H1 (cell line): ENCODE measurements around the gene NPL. TPM values are rescaled to one million over a fixed set of nuclear protein-coding genes. Genes with fewer than 3 reads are reported as not detected.
A peak's percentile ranks its signal among the peaks of the same experiment; 100 is the strongest.

ENCODE experiments used
- CTCF ChIA-PET: fragments of 300-600 bp; sonication (Branson Sonifier 250); formaldehyde crosslinking; loops from one replicate; lab custom pipeline; 2021; ENCODE audit not compliant: partially characterized antibody; lab: Charles Lee
- POLR2A ChIA-PET: fragments of 300-600 bp; sonication (Branson Sonifier 250); formaldehyde crosslinking; loops from one replicate; lab custom pipeline; 2021; ENCODE audit warnings: inconsistent platforms; ENCODE audit not compliant: partially characterized antibody; lab: Charles Lee
- DNase-seq, 2 experiments: peaks; one replicate each; pipeline versions ENCODE4 v3.0.0 to v3.0.0-alpha.2; 2010 to 2022; ENCODE audit warnings: low spot score in 2 of 2, low read depth in 1 of 2, mixed read lengths in 1 of 2
- FAIRE-seq: peaks from 2 replicates; lab custom pipeline; 2011; peaks lifted over from hg19 to GRCh38; lab: Jason Lieb, UNC
- H2AFZ ChIP-seq: 2 replicates; pipeline ENCODE4 v1.8.1; 2012; ENCODE audit warnings: low read length, inconsistent platforms
- H2AK5ac ChIP-seq: 2 replicates; pipeline ENCODE4 v1.6.1; 2013; ENCODE audit warnings: low read depth, low read length
- H2BK120ac ChIP-seq: replicated peaks from 2 replicates; pipeline ENCODE3; 2013; ENCODE audit warnings: low read depth, low read length, inconsistent platforms
- H2BK12ac ChIP-seq: 2 replicates; pipeline ENCODE4 v1.6.1; 2013; ENCODE audit warnings: low read depth, low read length
- H2BK15ac ChIP-seq: 2 replicates; pipeline ENCODE4 v1.6.1; 2013; ENCODE audit warnings: low read length
- H2BK20ac ChIP-seq: 2 replicates; pipeline ENCODE4 v1.6.1; 2013; ENCODE audit warnings: low read length
- H2BK5ac ChIP-seq: 2 replicates; pipeline ENCODE4 v1.6.1; 2013; ENCODE audit warnings: low read depth, low read length
- H3K14ac ChIP-seq: 2 replicates; pipeline ENCODE4 v1.6.1; 2013; ENCODE audit warnings: inconsistent platforms; ENCODE audit not compliant: insufficient read length
- H3K18ac ChIP-seq: 2 replicates; pipeline ENCODE4 v1.6.1; 2013; ENCODE audit warnings: low read length; ENCODE audit errors: extremely low read depth
- H3K23ac ChIP-seq: 2 replicates; pipeline ENCODE4 v1.6.1; 2013; ENCODE audit warnings: inconsistent platforms; ENCODE audit not compliant: insufficient read length
- H3K23me2 ChIP-seq: 2 replicates; pipeline ENCODE4 v1.6.1; 2013; ENCODE audit warnings: low read depth, low read length
- H3K27ac ChIP-seq: 2 replicates; pipeline ENCODE4 v1.6.1; 2011; ENCODE audit warnings: low read depth, low read length, inconsistent platforms
- H3K27me3 ChIP-seq, 4 experiments: replicated peaks in 1 of 4; 1 replicate in 1 of 4; 2 replicates in 3 of 4; pipeline versions ENCODE4 v1.6.1 to v1.8.1; 2011 to 2013; ENCODE audit warnings: low read length in 3 of 4, mild to moderate bottlenecking in 3 of 4, inconsistent platforms in 2 of 4, mixed read lengths in 2 of 4, moderate library complexity in 1 of 4; ENCODE audit not compliant: control insufficient read depth in 3 of 4, insufficient read depth in 3 of 4; ENCODE audit errors: extremely low read depth in 1 of 4
- H3K36me3 ChIP-seq, 4 experiments: 2 replicates each; pipeline versions ENCODE4 v1.6.1 to v1.8.1; 2011 to 2013; ENCODE audit warnings: mild to moderate bottlenecking in 4 of 4, low read length in 3 of 4, moderate library complexity in 2 of 4, control low read depth in 1 of 4, inconsistent platforms in 1 of 4; ENCODE audit not compliant: insufficient read depth in 4 of 4, control insufficient read depth in 2 of 4
- H3K4ac ChIP-seq: replicated peaks from 2 replicates; pipeline ENCODE3; 2013; ENCODE audit warnings: low read length, low read depth, mixed read lengths, inconsistent platforms; ENCODE audit not compliant: insufficient read length
- H3K4me1 ChIP-seq, 4 experiments: replicated peaks in 1 of 4; 1 replicate in 1 of 4; 2 replicates in 3 of 4; pipeline versions ENCODE4 v1.6.1 to v1.8.1; 2011 to 2013; ENCODE audit warnings: low read length in 3 of 4, inconsistent platforms in 2 of 4, mixed read lengths in 1 of 4; ENCODE audit not compliant: insufficient read depth in 4 of 4, control insufficient read depth in 3 of 4
- H3K4me2 ChIP-seq, 2 experiments: 2 replicates each; pipeline versions ENCODE4 v1.6.1 to v1.8.1; 2011 to 2013; ENCODE audit warnings: low read depth in 2 of 2, low read length in 2 of 2, control low read depth in 1 of 2, inconsistent platforms in 1 of 2, mild to moderate bottlenecking in 1 of 2; ENCODE audit not compliant: insufficient read depth in 1 of 2
- H3K4me3 ChIP-seq, 4 experiments: fragments of 200-600, 300-600 bp in 1 of 4; sonication (generic), shearing (Covaris generic), sonication (Bioruptor Twin) in 1 of 4; 2 replicates each; pipeline versions ENCODE4 v1.5.1 to v1.8.1; 2011 to 2016; ENCODE audit warnings: low read length in 4 of 4, low read depth in 3 of 4, control low read depth in 2 of 4, inconsistent platforms in 2 of 4, mild to moderate bottlenecking in 2 of 4, mixed read lengths in 1 of 4, moderate library complexity in 1 of 4; ENCODE audit not compliant: insufficient read depth in 2 of 4; ENCODE audit errors: extremely low read depth in 1 of 4
- H3K56ac ChIP-seq: replicated peaks from 2 replicates; pipeline ENCODE3; 2013; ENCODE audit warnings: low read depth, mild to moderate bottlenecking, mixed read lengths, low read length, inconsistent platforms; ENCODE audit not compliant: insufficient read length
- H3K79me1 ChIP-seq: 2 replicates; pipeline ENCODE4 v1.6.1; 2013; ENCODE audit warnings: low read depth, low read length, control low read depth
- H3K79me2 ChIP-seq, 2 experiments: 2 replicates each; pipeline versions ENCODE4 v1.6.1 to v1.8.1; 2012 to 2013; ENCODE audit warnings: low read length in 2 of 2, mild to moderate bottlenecking in 2 of 2, inconsistent platforms in 1 of 2; ENCODE audit not compliant: insufficient read depth in 2 of 2, control insufficient read depth in 1 of 2
- H3K9ac ChIP-seq, 4 experiments: replicated peaks in 1 of 4; 1 replicate in 1 of 4; 2 replicates in 3 of 4; pipeline versions ENCODE4 v1.6.1 to v1.8.1; 2011 to 2013; ENCODE audit warnings: low read depth in 3 of 4, low read length in 3 of 4, control low read depth in 2 of 4, mild to moderate bottlenecking in 2 of 4, moderate library complexity in 2 of 4, inconsistent platforms in 1 of 4; ENCODE audit errors: extremely low read depth in 1 of 4
- H3K9me3 ChIP-seq, 2 experiments: 2 replicates each; pipeline versions ENCODE4 v1.6.1 to v1.8.1; 2012 to 2013; ENCODE audit warnings: mild to moderate bottlenecking in 2 of 2, moderate library complexity in 2 of 2, control low read depth in 1 of 2, inconsistent platforms in 1 of 2, low read depth in 1 of 2, low read length in 1 of 2, mixed read lengths in 1 of 2; ENCODE audit not compliant: insufficient read depth in 2 of 2
- H4K20me1 ChIP-seq, 2 experiments: replicated peaks in 1 of 2; 2 replicates each; pipeline versions ENCODE3 to v1.8.1; 2011 to 2013; ENCODE audit warnings: inconsistent platforms in 2 of 2, low read length in 2 of 2, mild to moderate bottlenecking in 1 of 2; ENCODE audit not compliant: insufficient read depth in 2 of 2, control insufficient read depth in 1 of 2
- H4K5ac ChIP-seq: 2 replicates; pipeline ENCODE4 v1.6.1; 2013; ENCODE audit warnings: low read length, low read depth, mixed read lengths, inconsistent platforms; ENCODE audit not compliant: insufficient read length
- H4K8ac ChIP-seq: 2 replicates; pipeline ENCODE4 v1.8.0; 2013; ENCODE audit warnings: mild to moderate bottlenecking, moderate library complexity, low read length, inconsistent platforms; ENCODE audit not compliant: insufficient read depth; ENCODE audit errors: extremely low read depth
- H4K91ac ChIP-seq: replicated peaks from 2 replicates; pipeline ENCODE3; 2013; ENCODE audit warnings: low read length, mixed read lengths, inconsistent platforms; ENCODE audit not compliant: insufficient read length
- BACH1 ChIP-seq: IDR thresholded peaks from 2 replicates; pipeline ENCODE4 v1.6.1; 2012; ENCODE audit warnings: low read length, improper control_type of control experiment
- BCL11A ChIP-seq, 2 experiments: IDR thresholded peaks; one replicate each; pipeline ENCODE4 v1.6.1; 2011; ENCODE audit warnings: low read depth in 2 of 2, low read length in 2 of 2, mild to moderate bottlenecking in 2 of 2
- E2F6 ChIP-seq: IDR thresholded peaks from 2 replicates; pipeline ENCODE4 v1.6.1; 2012; ENCODE audit warnings: inconsistent platforms
- EGR1 ChIP-seq: IDR thresholded peaks from 2 replicates; pipeline ENCODE4 v1.6.1; 2011; ENCODE audit warnings: low read depth, low read length, borderline replicate concordance
- FOSL1 ChIP-seq: IDR thresholded peaks from 2 replicates; pipeline ENCODE4 v1.6.1; 2011; ENCODE audit warnings: mild to moderate bottlenecking, low read depth, low read length, moderate library complexity; ENCODE audit not compliant: insufficient read depth
- GABPA ChIP-seq: IDR thresholded peaks from 2 replicates; pipeline ENCODE4 v1.6.1; 2011; ENCODE audit warnings: mild to moderate bottlenecking, low read length, moderate library complexity, borderline replicate concordance; ENCODE audit not compliant: insufficient read depth
- KDM1A ChIP-seq: fragments of 200-600, 300-600 bp; sonication (generic); IDR thresholded peaks from 2 replicates; pipeline ENCODE4 v1.7.1; 2016; ENCODE audit warnings: mild to moderate bottlenecking, low read length, borderline replicate concordance
- KDM4A ChIP-seq: IDR thresholded peaks from one replicate; pipeline ENCODE4 v1.7.1; 2012; ENCODE audit warnings: low read depth, mild to moderate bottlenecking, moderate library complexity, low read length, inconsistent platforms; ENCODE audit not compliant: severe bottlenecking
- POLR2A ChIP-seq, 2 experiments: IDR thresholded peaks; 1 replicate in 1 of 2; 2 replicates in 1 of 2; pipeline ENCODE4 v1.6.1; 2011; ENCODE audit warnings: low read depth in 2 of 2, low read length in 2 of 2, mild to moderate bottlenecking in 2 of 2; ENCODE audit errors: control extremely low read depth in 1 of 2
- POLR2AphosphoS5 ChIP-seq: IDR thresholded peaks from 2 replicates; pipeline ENCODE4 v1.6.1; 2011; ENCODE audit warnings: low read depth, low read length
- SIN3A ChIP-seq, 2 experiments: IDR thresholded peaks in 1 of 2; conservative IDR thresholded peaks in 1 of 2; 2 replicates each; pipeline ENCODE4 v1.6.1; 2011 to 2012; ENCODE audit warnings: low read length in 2 of 2, improper control_type of control experiment in 1 of 2, low read depth in 1 of 2, mild to moderate bottlenecking in 1 of 2
- WGBS, 2 experiments: shearing (Covaris generic) in 1 of 2; methylation state at CpG; one replicate each; pipeline versions ENCODE4 v1.1.6 to v1.1.7; 2013 to 2015; ENCODE audit warnings: low lambda C conversion rate in 2 of 2, mixed read lengths in 2 of 2, inconsistent platforms in 1 of 2, low coverage in 1 of 2, missing lambda C conversion rate in 1 of 2; ENCODE audit not compliant: insufficient replicate concordance in 2 of 2, insufficient coverage in 1 of 2, insufficient read length in 1 of 2; ENCODE audit errors: extremely low coverage in 1 of 2, missing lambda C conversion rate in 1 of 2; 5-methylcytosine and 5-hydroxymethylcytosine counted together
- polyA plus RNA-seq, 7 experiments: library from polyadenylated mRNA; depleted of rRNA in 3 of 7; stranded (reverse) in 5 of 7; unstranded in 2 of 7; fragments of >200 nt in 5 of 7; fragments of 200-250 nt in 2 of 7; gene quantifications; 1 replicate in 5 of 7; 2 replicates in 1 of 7; 4 replicates in 1 of 7; pipeline versions ENCODE4 v1.2.1 to v1.2.3, GENCODE V29; 2011 to 2013; ENCODE audit warnings: missing spikeins in 2 of 7, mixed read lengths in 2 of 7
- total RNA-seq: library from RNA; stranded (reverse); fragmentation: NEBNext Ultra II Directional; extraction: Animal tissue kit (Norgen Biotek cat#: 25700); gene quantifications from 2 replicates; pipeline ENCODE4 v1.2.1, GENCODE V29; 2021

The NPL gene
- total and polyA plus RNA-seq, 2 of the 8 experiments (the other 6 are each of a cell fraction or from before 2014, with no cell fraction given): 2.2 to 4.4 TPM

GRCh38 chr1:182848736-182849135 lies 59.2 kb downstream of the NPL start:
- Histone ChIP-seq H3K4me2 (no peak overlapping the region), H4K20me1 (peaks cover 29 to 41% of the 10 kb centered on the region in 2 experiments), H3K4me3 (no peak overlapping the region), H2BK15ac (no peak overlapping the region), H2BK5ac (no peak overlapping the region), H3K18ac (no peak overlapping the region), H3K36me3 (peaks cover 35 to 97% (median 70%) of the 10 kb centered on the region in 4 experiments), H3K56ac (no peak overlapping the region), H3K27me3 (no peaks in the 10 kb centered on the region), H3K27ac (no peak overlapping the region), H2BK120ac (no peak overlapping the region), H3K9ac (no peak overlapping the region), H2BK12ac (no peak overlapping the region), H4K91ac (no peak overlapping the region), H3K79me2 (peaks cover 27 to 98% of the 10 kb centered on the region in 2 experiments), H3K14ac (no peak overlapping the region), H3K79me1 (peaks cover 5% of the 10 kb centered on the region), H3K4me1 (peaks cover 0 to 10% (median 3%) of the 10 kb centered on the region in 4 experiments; a peak in 3 of 7 replicates), H3K23ac (no peak overlapping the region), H2AFZ (no peak overlapping the region), H3K9me3 (no peaks in the 10 kb centered on the region), H2BK20ac (no peak overlapping the region), H4K8ac (no peak overlapping the region), H4K5ac (no peak overlapping the region), H2AK5ac (no peak overlapping the region), H3K23me2 (no peaks in the 10 kb centered on the region), H3K4ac (no peak overlapping the region)
- FAIRE-seq (no peak), DNase-seq (no peak)
- no peak for TF ChIP-seq BACH1
- no peak for TF ChIP-seq SIN3A (conservative IDR thresholded peaks at IDR 0.05 in 1 of 2, IDR thresholded peaks at IDR 0.05 in 1 of 2; ENCODE audit: low read depth in 1 of 2, low read length in 2 of 2)
- TF ChIP-seq POLR2AphosphoS5: peak; percentile 64
- peak in 1 of 2 experiments; percentile 34; a peak in 2 of 3 replicates for TF ChIP-seq POLR2A (IDR thresholded peaks at IDR 0.05; ENCODE audit: control extremely low read depth in 1 of 2, low read depth in 2 of 2, low read length in 2 of 2)
- no peak for TF ChIP-seq EGR1
- no peak for TF ChIP-seq BCL11A (IDR thresholded peaks at IDR 0.05; ENCODE audit: low read depth in 2 of 2, low read length in 2 of 2)
- TF ChIP-seq E2F6: no peak
- TF ChIP-seq GABPA: no peak
- TF ChIP-seq KDM4A: no peak
- no peak for TF ChIP-seq FOSL1
- TF ChIP-seq KDM1A: no peak
- ChIA-PET POLR2A (interaction anchor here (0.9 to 7.9 kb wide), 4 partner anchors 9 to 28 kb away, joined by 4 to 93 read pairs (median 16); no protein-coding TSS in a partner anchor), CTCF (no interaction called here)
- WGBS, 2 experiments: 100% methylated on average over 2 of the region's 2 CpGs; no CpG with 5 or more reads in 1 of the 2 experiments
